GM12891 (cell line): ENCODE measurements around the gene CELA3A. TPM values are rescaled to one million over a fixed set of nuclear protein-coding genes. Genes with fewer than 3 reads are reported as not detected.

Source experiments
- DNase-seq: peaks from one replicate; pipeline ENCODE4 v3.0.0; 2011; ENCODE audit warnings: low spot score; ENCODE audit not compliant: insufficient read length
- FAIRE-seq: peaks from 2 replicates; lab custom pipeline; 2011; peaks lifted over from hg19 to GRCh38; lab: Jason Lieb, UNC
- PAX5 ChIP-seq: IDR thresholded peaks from 2 replicates; pipeline ENCODE4 v1.6.1; 2011; ENCODE audit warnings: low read length, moderate library complexity, mild to moderate bottlenecking; ENCODE audit not compliant: insufficient read depth, severe bottlenecking
- POLR2A ChIP-seq: IDR thresholded peaks from 2 replicates; pipeline ENCODE4 v1.6.1; 2011; ENCODE audit warnings: low read depth, low read length, control low read depth
- POLR2AphosphoS5 ChIP-seq: IDR thresholded peaks from 2 replicates; pipeline ENCODE4 v1.6.1; 2011; ENCODE audit warnings: low read depth, low read length, control low read depth
- POU2F2 ChIP-seq: IDR thresholded peaks from 2 replicates; pipeline ENCODE4 v1.6.1; 2011; ENCODE audit warnings: low read depth, mild to moderate bottlenecking, control low read depth, low read length, moderate library complexity
- SPI1 ChIP-seq: IDR thresholded peaks from 2 replicates; pipeline ENCODE4 v1.6.1; 2011; ENCODE audit warnings: low read depth, low read length, control low read depth
- TAF1 ChIP-seq: IDR thresholded peaks from 2 replicates; pipeline ENCODE4 v1.6.1; 2011; ENCODE audit warnings: low read depth, low read length, control low read depth
- polyA plus RNA-seq: library from polyadenylated mRNA; unstranded; fragments of >200 nt; gene quantifications from one replicate; pipeline ENCODE4 v1.2.1, GENCODE V29; 2012; ENCODE audit warnings: low read depth, missing spikeins, inconsistent platforms; ENCODE audit not compliant: missing spikeins

CELA3A gene, protein sequence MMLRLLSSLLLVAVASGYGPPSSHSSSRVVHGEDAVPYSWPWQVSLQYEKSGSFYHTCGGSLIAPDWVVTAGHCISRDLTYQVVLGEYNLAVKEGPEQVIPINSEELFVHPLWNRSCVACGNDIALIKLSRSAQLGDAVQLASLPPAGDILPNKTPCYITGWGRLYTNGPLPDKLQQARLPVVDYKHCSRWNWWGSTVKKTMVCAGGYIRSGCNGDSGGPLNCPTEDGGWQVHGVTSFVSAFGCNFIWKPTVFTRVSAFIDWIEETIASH
- polyA plus RNA-seq = not detected

DNA sequence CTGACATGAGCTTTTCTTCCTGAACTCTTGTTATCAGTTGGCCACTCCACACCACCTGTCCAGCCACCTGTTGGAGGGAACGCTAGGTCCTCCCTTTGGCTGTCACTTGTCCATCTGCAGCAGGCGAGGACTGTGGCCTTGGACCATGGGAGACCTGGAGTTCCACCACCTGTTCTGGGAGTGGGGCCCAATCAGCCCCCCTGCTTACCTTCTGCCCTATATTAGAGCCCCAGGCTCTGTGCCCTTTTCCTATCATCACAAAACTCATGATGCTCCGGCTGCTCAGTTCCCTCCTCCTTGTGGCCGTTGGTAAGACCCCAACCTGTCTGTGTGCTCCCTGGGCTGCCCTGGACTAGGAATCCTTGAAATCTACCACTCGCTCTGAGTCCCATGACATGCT lies at the start of gene CELA3A:
CELA3A (plus strand) TSS at position 249 of the 400 bp plus-strand sequence; CDS start at position 267, 18 bp downstream.
- TF ChIP-seq PAX5 = no peak
- no peak for TF ChIP-seq POLR2AphosphoS5
- TF ChIP-seq SPI1 = no peak
- DNase-seq = no peak
- no peak for FAIRE-seq

DNA sequence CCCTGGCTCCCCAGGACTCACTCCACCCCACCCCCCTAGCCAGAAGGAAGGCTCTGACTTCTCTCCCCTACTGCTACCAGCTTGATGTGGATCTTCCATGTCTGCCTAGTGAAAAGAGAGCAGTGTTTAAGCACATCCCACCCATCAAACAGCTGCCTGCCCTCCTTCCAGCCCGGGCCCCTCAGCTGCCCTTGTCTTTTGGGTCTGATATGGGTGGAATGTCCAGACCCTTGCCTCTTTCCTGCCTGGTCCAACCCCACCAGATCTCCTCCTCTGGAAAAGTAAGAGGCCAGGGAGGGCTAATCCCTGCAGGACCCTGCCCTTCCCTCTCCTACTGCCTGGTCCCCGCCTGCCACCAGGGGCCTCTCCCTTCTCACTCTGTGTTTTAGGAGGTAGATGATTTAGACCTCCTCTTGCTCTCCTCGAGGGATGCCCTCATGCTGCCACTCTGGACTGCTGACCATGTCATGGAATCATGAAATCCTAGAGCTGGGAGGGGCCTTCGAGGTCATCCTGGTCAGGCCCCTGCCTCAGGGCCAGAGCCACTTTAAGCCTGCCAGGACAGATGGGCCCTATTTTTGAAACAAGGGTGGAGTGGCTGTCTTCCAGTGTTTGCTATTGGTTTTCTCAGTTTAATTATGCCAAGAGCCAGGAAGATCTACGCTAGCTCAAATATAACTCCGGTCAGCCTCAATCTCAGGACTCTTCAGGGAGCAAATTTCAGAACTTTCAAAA lies 48.5 kb upstream of the CELA3A start:
- FAIRE-seq (no peak), DNase-seq (no peak)
- TF ChIP-seq POLR2AphosphoS5 (no peak), TAF1 (no peak), PAX5 (no peak), POU2F2 (no peak), SPI1 (no peak), POLR2A (no peak)

DNA sequence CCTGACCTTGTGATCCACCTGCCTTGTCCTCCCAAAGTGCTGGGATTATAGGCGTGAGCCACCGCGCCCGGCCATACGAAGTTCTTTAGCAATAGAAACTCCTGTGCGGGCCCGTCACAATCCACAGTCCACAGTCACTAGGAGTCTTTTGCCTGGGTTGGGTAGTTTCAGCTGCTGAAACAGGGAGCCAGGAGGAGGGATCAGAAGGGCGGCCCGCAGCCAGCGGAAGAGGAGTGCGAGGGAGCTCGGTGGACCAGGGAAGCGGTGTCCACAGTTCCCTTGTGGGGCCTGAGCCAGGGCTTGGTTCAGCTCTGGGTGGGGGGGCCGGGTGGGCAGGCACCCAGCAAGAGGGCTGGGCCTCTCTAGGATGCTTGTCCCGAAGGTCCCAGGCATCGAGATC lies 46.4 kb upstream of the CELA3A start:
- FAIRE-seq (no peak), DNase-seq (no peak)
- no peak for TF ChIP-seq POLR2AphosphoS5
- no peak for TF ChIP-seq PAX5
- TF ChIP-seq SPI1 = no peak
- no peak for TF ChIP-seq POU2F2
- TF ChIP-seq POLR2A = no peak
- no peak for TF ChIP-seq TAF1

DNA sequence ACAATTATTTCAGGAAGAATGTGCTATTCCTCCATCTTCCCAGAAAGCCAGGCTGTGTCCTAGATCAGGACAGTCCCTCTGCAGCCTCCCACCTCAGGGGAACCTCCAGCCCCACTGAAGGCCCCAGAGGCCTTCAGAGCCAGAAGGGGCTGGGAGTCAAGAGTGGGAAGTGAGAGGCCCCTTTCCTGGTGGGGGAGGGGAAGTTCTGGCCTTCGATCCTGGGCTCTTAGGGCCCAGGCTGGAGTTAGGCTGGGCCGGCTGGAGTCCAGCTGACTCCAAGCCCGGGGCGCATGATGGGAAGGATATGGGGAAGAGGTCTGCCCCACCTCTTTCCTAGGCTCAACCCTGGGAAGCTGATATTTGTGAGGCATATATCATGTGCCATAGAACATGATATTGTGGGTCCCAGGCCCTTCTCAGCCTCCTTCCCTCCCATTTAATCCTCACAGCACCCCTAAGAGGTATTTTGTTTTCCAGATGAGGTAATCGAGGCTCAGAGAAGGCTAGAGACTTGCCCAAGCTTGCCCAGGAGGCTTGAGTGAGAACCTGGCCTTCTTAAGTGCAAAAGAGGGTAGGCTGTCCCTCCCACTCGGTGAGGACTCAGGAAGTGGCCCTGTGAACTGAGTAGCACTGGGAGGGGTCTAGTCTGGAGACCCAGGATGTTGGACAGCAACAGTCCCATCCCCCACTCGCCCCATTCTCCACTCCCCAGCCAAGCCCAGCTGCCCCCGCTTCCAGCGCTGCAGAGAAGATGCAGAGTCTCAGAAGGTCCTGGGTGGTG lies 45.8 kb upstream of the CELA3A start:
- DNase-seq (no peak), FAIRE-seq (peak; percentile 58)
- TF ChIP-seq PAX5 (no peak), TAF1 (no peak), POU2F2 (no peak), POLR2AphosphoS5 (no peak), SPI1 (no peak), POLR2A (no peak)

DNA sequence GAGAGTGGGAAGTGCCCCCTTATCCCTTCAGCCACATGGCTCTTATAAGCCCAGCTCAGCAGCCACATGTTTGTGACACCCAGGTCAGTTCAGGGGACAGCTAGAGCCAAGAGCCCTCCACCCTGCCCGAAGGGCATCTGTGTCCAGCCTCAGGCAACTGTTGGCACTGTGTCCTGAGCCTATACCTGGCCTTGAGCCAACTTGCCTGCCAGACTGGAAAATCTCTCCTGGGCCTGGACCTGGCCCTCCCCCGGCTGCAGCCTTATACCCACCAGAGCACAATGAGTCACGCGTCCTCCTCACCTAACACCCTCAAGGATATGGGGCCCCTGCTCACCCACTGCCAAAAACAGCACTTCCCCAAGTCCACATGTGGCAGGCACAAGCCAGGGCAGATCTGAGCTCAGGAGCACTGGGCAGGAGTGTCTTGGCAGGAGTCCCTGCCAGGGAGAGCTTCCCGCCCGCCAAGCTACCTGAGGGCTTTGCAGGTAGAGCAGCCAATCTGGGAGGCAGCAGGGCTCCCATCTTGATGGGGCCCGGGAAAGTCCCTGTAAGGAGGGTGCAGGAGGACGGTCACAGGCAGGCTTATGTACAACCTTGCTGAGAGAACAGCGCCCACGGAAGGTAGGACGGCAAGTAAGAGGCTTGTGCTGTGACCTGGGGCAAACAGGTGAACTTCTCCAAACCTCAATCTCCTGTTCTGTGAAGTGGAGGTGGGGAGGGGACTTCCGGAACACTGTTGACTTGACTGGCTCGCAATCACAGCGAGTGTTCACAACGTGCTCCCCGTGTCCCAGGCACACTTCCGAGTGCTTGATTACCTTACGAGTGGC lies 44.5 kb upstream of the CELA3A start:
- no peak for DNase-seq
- TF ChIP-seq POLR2A (no peak), SPI1 (0 out of 2 replicates have a peak, but pooled peaks have one; percentile 3), TAF1 (no peak), PAX5 (no peak), POU2F2 (no peak), POLR2AphosphoS5 (no peak)
- FAIRE-seq = peak; percentile 79

DNA sequence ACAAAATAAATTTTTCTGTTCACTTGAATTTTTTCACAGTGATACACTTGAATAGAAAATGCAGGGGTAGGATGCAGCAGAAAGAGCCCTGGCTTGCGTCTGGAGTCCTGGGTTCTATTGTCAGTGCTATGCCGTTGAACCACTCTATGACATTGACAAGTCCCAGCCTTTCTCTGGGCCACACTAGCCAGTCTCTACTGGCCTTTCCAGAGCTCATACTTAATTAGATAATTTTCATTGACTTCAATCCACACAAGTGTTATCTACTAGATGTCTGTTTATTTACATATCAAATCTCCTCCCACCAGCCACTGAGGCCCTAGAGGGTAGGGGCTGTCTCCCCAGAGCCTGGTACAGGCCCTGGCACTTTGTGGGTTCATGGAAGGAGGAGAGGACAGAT lies 40.1 kb upstream of the CELA3A start:
- TF ChIP-seq SPI1 (no peak), PAX5 (no peak), POU2F2 (no peak), TAF1 (no peak)
- FAIRE-seq = no peak

DNA sequence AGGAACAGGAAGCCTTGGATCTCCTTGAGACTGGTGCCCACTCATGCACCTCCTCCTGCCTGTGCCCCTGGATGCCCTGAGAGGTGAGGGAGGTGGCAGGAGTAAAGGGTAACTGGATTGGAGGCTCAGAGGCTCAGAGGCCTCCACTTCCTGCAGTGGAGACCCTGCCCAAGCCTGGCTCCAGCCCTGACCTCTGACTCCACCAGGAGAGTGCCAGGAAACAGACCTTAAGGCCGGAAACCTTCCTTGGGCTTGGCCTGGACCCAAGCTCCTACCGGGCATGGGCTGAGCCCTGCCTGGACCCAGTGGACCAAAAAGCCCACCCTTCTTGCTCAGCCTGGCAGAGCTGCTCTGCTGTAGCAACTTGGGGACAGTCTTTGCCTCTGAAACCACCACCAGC lies 39.7 kb upstream of the CELA3A start:
- DNase-seq (no peak), FAIRE-seq (no peak)
- no peak for TF ChIP-seq POLR2A
- no peak for TF ChIP-seq PAX5
- TF ChIP-seq SPI1 = no peak
- no peak for TF ChIP-seq POU2F2
- TF ChIP-seq TAF1 = no peak
- TF ChIP-seq POLR2AphosphoS5 = no peak

More for the DNA sequence above, 40.1 kb upstream of the CELA3A start:
- no peak for DNase-seq

DNA sequence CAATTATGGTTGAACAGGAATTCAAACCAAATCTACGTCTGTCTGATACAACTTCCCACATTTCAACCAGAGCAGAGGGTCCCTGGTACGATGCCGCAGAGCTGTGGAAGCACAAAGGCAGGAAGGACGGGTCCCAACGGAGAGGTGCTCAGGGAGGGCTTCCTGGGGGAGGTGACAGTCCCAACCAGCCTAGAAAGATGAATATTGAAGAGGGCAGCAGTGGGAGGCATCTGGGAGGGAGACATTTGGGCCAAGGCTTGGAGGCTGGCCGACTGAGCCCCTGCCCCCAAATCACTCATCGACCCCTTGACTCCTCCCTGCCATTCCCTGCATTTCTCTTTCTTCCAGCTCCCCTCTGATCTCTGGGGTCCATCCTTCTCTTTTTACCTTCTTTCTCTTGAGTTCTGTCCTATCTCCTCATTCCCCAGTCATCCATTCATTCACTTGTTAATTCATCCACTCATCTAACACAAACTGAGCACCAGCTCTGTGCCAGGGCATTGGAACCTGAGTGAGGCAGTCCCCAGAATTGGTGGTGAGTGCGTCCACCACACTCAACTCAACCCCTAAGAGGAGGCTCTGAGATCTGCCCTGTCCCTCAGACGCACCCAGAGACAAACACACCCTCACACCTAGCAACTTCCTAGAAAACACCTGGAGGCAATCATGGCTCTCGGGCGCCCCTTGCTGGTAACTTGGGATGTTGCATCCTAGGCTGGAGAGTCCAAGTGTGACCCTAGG lies 37.8 kb upstream of the CELA3A start:
- TF ChIP-seq SPI1 (no peak), POU2F2 (no peak), PAX5 (no peak), POLR2A (no peak), TAF1 (no peak), POLR2AphosphoS5 (no peak)
- peak; percentile 90 for FAIRE-seq
- peak; percentile 63 for DNase-seq
